HG02885 (cell line): ENCODE data around the gene NOP56.
"Not testable (repeated sequence)": the region's sequence is repeated elsewhere in the genome, so short reads cannot be mapped to it uniquely, and the experiment has no call there.

ENCODE experiments used
- ATAC-seq: cut with Tn5 transposase; IDR thresholded peaks from one replicate; pipeline ENCODE4 v1.9.1; 2021; ENCODE audit warnings: mild to moderate bottlenecking; ENCODE audit not compliant: unreplicated experiment, poor library complexity

NOP56 gene

GRCh38 chr20:2673453-2673852, 21.0 kb downstream of the NOP56 start:
- ATAC-seq, result no peak

GRCh38 chr20:2680046-2680445, 27.6 kb downstream of the NOP56 start:
- ATAC-seq, result no peak

GRCh38 chr20:2682040-2682439, 29.6 kb downstream of the NOP56 start:
- ATAC-seq, result not testable (repeated sequence)

- not testable (repeated sequence) for ATAC-seq
Observed at GRCh38 chr20:2684817-2685216, 32.4 kb downstream of the NOP56 start.

- no peak for ATAC-seq
Observed at GRCh38 chr20:2687514-2687913, 35.1 kb downstream of the NOP56 start.

GRCh38 chr20:2688041-2688591, 35.7 kb downstream of the NOP56 start:
- no peak for ATAC-seq

- ATAC-seq, result no peak
Observed at GRCh38 chr20:2690213-2690612, 37.8 kb downstream of the NOP56 start.

GRCh38 chr20:2690718-2691117, 38.3 kb downstream of the NOP56 start:
- no peak for ATAC-seq

- ATAC-seq, result no peak
Observed at GRCh38 chr20:2691127-2691526, 38.7 kb downstream of the NOP56 start.

GRCh38 chr20:2691663-2692035, 39.2 kb downstream of the NOP56 start:
- no peak for ATAC-seq

GRCh38 chr20:2692036-2692885, 39.8 kb downstream of the NOP56 start, which contains the start of gene EBF4:
Gene EBF4, plus strand, starts transcription at chr20:2692780. Its CDS starts 866 bp downstream, at chr20:2693646.
- ATAC-seq, result no peak

GRCh38 chr20:2692886-2693285, 40.5 kb downstream of the NOP56 start:
- no peak for ATAC-seq

GRCh38 chr20:2693286-2694007, 41.0 kb downstream of the NOP56 start:
- ATAC-seq, result no peak

GRCh38 chr20:2694008-2694471, 41.6 kb downstream of the NOP56 start:
- ATAC-seq, result no peak

GRCh38 chr20:2694519-2694918, 42.1 kb downstream of the NOP56 start:
- ATAC-seq, result no peak

- no peak for ATAC-seq
Observed at GRCh38 chr20:2695206-2695983, 43.0 kb downstream of the NOP56 start.

GRCh38 chr20:2695984-2696525, 43.6 kb downstream of the NOP56 start:
- not testable (repeated sequence) for ATAC-seq

GRCh38 chr20:2696646-2697045, 44.2 kb downstream of the NOP56 start:
- no peak for ATAC-seq

- ATAC-seq, result no peak
Observed at GRCh38 chr20:2697768-2698167, 45.3 kb downstream of the NOP56 start.

- ATAC-seq, result no peak
Observed at GRCh38 chr20:2698186-2698817, 45.9 kb downstream of the NOP56 start.
